ENCODE data around the gene ITGA3. TPM values are rescaled to one million over a fixed set of nuclear protein-coding genes. Genes with fewer than 3 reads are reported as not detected.

Gene ITGA3
- total RNA-seq, 4 donors from 2014 or later, result 38.9 to 96.7 (median 58.6) TPM

- peaks cover 3 to 11% (median 10%) of the 10 kb centered on the region in 4 donors for H3K36me3 ChIP-seq
- H3K9me3 ChIP-seq, result no peaks in the 10 kb centered on the region
- peaks cover 35 to 54% (median 51%) of the 10 kb centered on the region in 4 donors for H3K4me1 ChIP-seq
- peaks cover 0 to 18% (median 4%) of the 10 kb centered on the region in 4 donors for H3K27me3 ChIP-seq
- H3K27ac ChIP-seq (replicated peaks in 1 of 4), result peak within 1 kb of the TSS in 2 of 4 donors; percentile 18 to 28
- intact Hi-C loops (cut with DNase I), result no loop called here
- WGBS, result 2% methylated on average over 8 of the region's 84 CpGs
- TF ChIP-seq EP300 (IDR thresholded peaks at IDR 0.05), result no peak
- TF ChIP-seq CTCF (IDR thresholded peaks at IDR 0.05), result no peak
- no peak for TF ChIP-seq POLR2A (IDR thresholded peaks at IDR 0.05; ENCODE audit: low read depth)
- no peak for DNase-seq (ENCODE audit: extremely low spot score)
- H3K4me3 ChIP-seq, result peak within 1 kb of the TSS; percentile 54 to 68 (median 60)
Observed at GRCh38 chr17:50129728-50130558, 74.0 kb downstream of the ITGA3 start, which contains the start of gene SAMD14. SAMD14 (minus strand) TSS chr17:50130160; CDS start chr17:50124959, 5,201 bp downstream.

GRCh38 chr17:50130559-50131305, 74.8 kb downstream of the ITGA3 start:
- WGBS, result 48% methylated on average over 18 of the region's 19 CpGs
- no peak for DNase-seq (ENCODE audit: extremely low spot score)
- Histone ChIP-seq H3K4me1 (peaks cover 35 to 54% (median 51%) of the 10 kb centered on the region in 4 donors), H3K9me3 (no peaks in the 10 kb centered on the region), H3K4me3 (peak overlapping the region; percentile 54 to 68 (median 60)), H3K27me3 (peaks cover 0 to 18% (median 4%) of the 10 kb centered on the region in 4 donors), H3K36me3 (peaks cover 9 to 19% (median 17%) of the 10 kb centered on the region in 4 donors), H3K27ac (replicated peaks in 1 of 4) (no peak overlapping the region)
- TF ChIP-seq POLR2A (IDR thresholded peaks at IDR 0.05; ENCODE audit: low read depth) (no peak), POLR2AphosphoS5 (IDR thresholded peaks at IDR 0.05) (no peak), EP300 (IDR thresholded peaks at IDR 0.05) (no peak), CTCF (IDR thresholded peaks at IDR 0.05) (no peak)
- intact Hi-C loops (cut with DNase I), result no loop called here

- H3K27me3 ChIP-seq, result peaks cover 0 to 18% (median 4%) of the 10 kb centered on the region in 4 donors
- intact Hi-C loops (cut with DNase I), result no loop called here
- TF ChIP-seq EP300 (IDR thresholded peaks at IDR 0.05), result no peak
- no peak for TF ChIP-seq POLR2AphosphoS5 (IDR thresholded peaks at IDR 0.05)
- TF ChIP-seq CTCF (IDR thresholded peaks at IDR 0.05), result no peak
- TF ChIP-seq POLR2A (IDR thresholded peaks at IDR 0.05; ENCODE audit: low read depth), result no peak
- H3K36me3 ChIP-seq, result peaks cover 24 to 34% (median 33%) of the 10 kb centered on the region in 4 donors
- H3K9me3 ChIP-seq, result no peaks in the 10 kb centered on the region
- DNase-seq (ENCODE audit: extremely low spot score), result no peak
- peak overlapping the region in 2 of 4 donors; percentile 61 to 77 for H3K27ac ChIP-seq (replicated peaks in 1 of 4)
- H3K4me1 ChIP-seq, result peaks cover 35 to 54% (median 51%) of the 10 kb centered on the region in 4 donors
- H3K4me3 ChIP-seq, result no peak overlapping the region
- WGBS, result 96% methylated on average over 5 of the region's 6 CpGs
Observed at GRCh38 chr17:50132104-50132794, 76.3 kb downstream of the ITGA3 start.

- WGBS, result 40% methylated on average over 6 of the region's 7 CpGs
- Histone ChIP-seq H3K27me3 (peaks cover 0 to 18% (median 4%) of the 10 kb centered on the region in 4 donors), H3K9me3 (no peaks in the 10 kb centered on the region), H3K4me3 (no peak overlapping the region), H3K36me3 (peaks cover 31 to 43% (median 42%) of the 10 kb centered on the region in 4 donors), H3K4me1 (peaks cover 34 to 54% (median 51%) of the 10 kb centered on the region in 4 donors), H3K27ac (replicated peaks in 1 of 4) (peak overlapping the region; percentile 36 to 77 (median 60))
- TF ChIP-seq POLR2AphosphoS5 (IDR thresholded peaks at IDR 0.05), result peak; percentile 25 to 40
- no peak for TF ChIP-seq POLR2A (IDR thresholded peaks at IDR 0.05; ENCODE audit: low read depth)
- no peak for TF ChIP-seq EP300 (IDR thresholded peaks at IDR 0.05)
- TF ChIP-seq CTCF (IDR thresholded peaks at IDR 0.05), result no peak
- DNase-seq (ENCODE audit: extremely low spot score), result no peak
- intact Hi-C loops (cut with DNase I), result no loop called here
Observed at GRCh38 chr17:50133028-50133768, 77.3 kb downstream of the ITGA3 start.

All from esophagus muscularis mucosa (tissue), 4 donors.